ENCODE data around the gene RNF2. TPM values are rescaled to one million over a fixed set of nuclear protein-coding genes. Genes with fewer than 3 reads are reported as not detected.

RNF2 gene
- total and polyA plus RNA-seq, 2 of the 13 experiments (the other 11 are each of a cell fraction or from before 2014, with no cell fraction given) = 19.3 to 21.7 TPM

DNA sequence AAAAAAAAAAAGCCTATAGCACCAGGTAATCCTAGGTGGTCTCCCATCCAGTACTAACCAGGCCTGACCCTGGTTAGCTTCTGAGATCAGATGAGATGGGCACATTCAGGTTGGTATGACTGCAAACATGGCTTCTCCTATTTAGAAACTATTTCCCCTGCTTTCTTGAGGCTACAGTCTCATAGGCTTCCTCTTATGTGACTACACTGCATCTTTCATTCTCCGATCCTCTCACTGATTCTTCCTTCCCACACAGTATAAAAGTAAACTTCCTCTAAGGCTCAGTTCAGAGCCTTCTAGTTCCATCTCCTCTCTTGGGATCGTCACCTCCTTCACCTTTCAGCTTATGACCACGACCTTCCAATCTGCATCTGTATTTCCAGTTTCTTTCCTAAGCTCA lies 30.4 kb upstream of the RNF2 start (continued):
- TF ChIP-seq, protein P1, sequence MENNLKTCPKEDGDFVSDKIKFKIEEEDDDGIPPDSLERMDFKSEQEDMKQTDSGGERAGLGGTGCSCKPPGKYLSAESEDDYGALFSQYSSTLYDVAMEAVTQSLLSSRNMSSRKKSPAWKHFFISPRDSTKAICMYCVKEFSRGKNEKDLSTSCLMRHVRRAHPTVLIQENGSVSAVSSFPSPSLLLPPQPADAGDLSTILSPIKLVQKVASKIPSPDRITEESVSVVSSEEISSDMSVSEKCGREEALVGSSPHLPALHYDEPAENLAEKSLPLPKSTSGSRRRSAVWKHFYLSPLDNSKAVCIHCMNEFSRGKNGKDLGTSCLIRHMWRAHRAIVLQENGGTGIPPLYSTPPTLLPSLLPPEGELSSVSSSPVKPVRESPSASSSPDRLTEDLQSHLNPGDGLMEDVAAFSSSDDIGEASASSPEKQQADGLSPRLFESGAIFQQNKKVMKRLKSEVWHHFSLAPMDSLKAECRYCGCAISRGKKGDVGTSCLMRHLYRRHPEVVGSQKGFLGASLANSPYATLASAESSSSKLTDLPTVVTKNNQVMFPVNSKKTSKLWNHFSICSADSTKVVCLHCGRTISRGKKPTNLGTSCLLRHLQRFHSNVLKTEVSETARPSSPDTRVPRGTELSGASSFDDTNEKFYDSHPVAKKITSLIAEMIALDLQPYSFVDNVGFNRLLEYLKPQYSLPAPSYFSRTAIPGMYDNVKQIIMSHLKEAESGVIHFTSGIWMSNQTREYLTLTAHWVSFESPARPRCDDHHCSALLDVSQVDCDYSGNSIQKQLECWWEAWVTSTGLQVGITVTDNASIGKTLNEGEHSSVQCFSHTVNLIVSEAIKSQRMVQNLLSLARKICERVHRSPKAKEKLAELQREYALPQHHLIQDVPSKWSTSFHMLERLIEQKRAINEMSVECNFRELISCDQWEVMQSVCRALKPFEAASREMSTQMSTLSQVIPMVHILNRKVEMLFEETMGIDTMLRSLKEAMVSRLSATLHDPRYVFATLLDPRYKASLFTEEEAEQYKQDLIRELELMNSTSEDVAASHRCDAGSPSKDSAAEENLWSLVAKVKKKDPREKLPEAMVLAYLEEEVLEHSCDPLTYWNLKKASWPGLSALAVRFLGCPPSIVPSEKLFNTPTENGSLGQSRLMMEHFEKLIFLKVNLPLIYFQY (CRISPR knock-in tag; IDR thresholded peaks at IDR 0.05; ENCODE audit: borderline replicate concordance) = no peak
- no peak for TF ChIP-seq ZNF644 (CRISPR knock-in tag; IDR thresholded peaks at IDR 0.05; ENCODE audit: low read depth)
- TF ChIP-seq, protein P2, sequence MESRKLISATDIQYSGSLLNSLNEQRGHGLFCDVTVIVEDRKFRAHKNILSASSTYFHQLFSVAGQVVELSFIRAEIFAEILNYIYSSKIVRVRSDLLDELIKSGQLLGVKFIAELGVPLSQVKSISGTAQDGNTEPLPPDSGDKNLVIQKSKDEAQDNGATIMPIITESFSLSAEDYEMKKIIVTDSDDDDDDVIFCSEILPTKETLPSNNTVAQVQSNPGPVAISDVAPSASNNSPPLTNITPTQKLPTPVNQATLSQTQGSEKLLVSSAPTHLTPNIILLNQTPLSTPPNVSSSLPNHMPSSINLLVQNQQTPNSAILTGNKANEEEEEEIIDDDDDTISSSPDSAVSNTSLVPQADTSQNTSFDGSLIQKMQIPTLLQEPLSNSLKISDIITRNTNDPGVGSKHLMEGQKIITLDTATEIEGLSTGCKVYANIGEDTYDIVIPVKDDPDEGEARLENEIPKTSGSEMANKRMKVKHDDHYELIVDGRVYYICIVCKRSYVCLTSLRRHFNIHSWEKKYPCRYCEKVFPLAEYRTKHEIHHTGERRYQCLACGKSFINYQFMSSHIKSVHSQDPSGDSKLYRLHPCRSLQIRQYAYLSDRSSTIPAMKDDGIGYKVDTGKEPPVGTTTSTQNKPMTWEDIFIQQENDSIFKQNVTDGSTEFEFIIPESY (CRISPR knock-in tag; IDR thresholded peaks at IDR 0.05) = no peak
- no peak for TF ChIP-seq TMF1 (CRISPR knock-in tag; IDR thresholded peaks at IDR 0.05; ENCODE audit: low read depth)
- TF ChIP-seq SOX13 (IDR thresholded peaks at IDR 0.05) = no peak
- no peak for TF ChIP-seq SOX13 (CRISPR knock-in tag; conservative IDR thresholded peaks at IDR 0.05 in 1 of 2, IDR thresholded peaks at IDR 0.05 in 1 of 2)
- TF ChIP-seq BRCA1 (CRISPR knock-in tag; IDR thresholded peaks at IDR 0.05) = no peak
- no peak for TF ChIP-seq MYPOP (CRISPR knock-in tag; IDR thresholded peaks at IDR 0.05)

All from HepG2 (cell line).